Neural crest cell (in vitro differentiated cells): ENCODE data around the gene IL17RE. TPM values are rescaled to one million over a fixed set of nuclear protein-coding genes. Genes with fewer than 3 reads are reported as not detected.

Experiments
- DNase-seq: peaks from one replicate; pipeline ENCODE4 v3.0.0; 2021; ENCODE audit warnings: low read depth, mixed read lengths, low spot score
- H3K27ac Mint-ChIP-seq: one replicate; pipeline ENCODE4 v1.8.0; 2021; ENCODE audit warnings: mild to moderate bottlenecking, mixed read lengths; ENCODE audit not compliant: unreplicated experiment
- H3K27me3 Mint-ChIP-seq: 2 replicates; pipeline ENCODE4 v1.8.0; 2021; ENCODE audit warnings: low read depth, mild to moderate bottlenecking, mixed read lengths
- H3K36me3 Mint-ChIP-seq: 2 replicates; pipeline ENCODE4 v1.8.0; 2021; ENCODE audit warnings: low read depth, mild to moderate bottlenecking, mixed read lengths
- H3K4me1 Mint-ChIP-seq: 2 replicates; pipeline ENCODE4 v1.8.0; 2021; ENCODE audit warnings: mixed read lengths
- H3K4me3 Mint-ChIP-seq: one replicate; pipeline ENCODE4 v1.8.0; 2021; ENCODE audit warnings: mild to moderate bottlenecking, mixed read lengths
- H3K9me3 Mint-ChIP-seq: 2 replicates; pipeline ENCODE4 v1.8.0; 2021; ENCODE audit warnings: mixed read lengths
- total RNA-seq: library from RNA; stranded (reverse); gene quantifications from 2 replicates; pipeline ENCODE4 v1.2.1, GENCODE V29; 2021
- TF ChIP-seq, protein P1 (sequence below): fragments of 200-600 bp; sonication (generic); conservative IDR thresholded peaks from 2 replicates; pipeline ENCODE4 v1.5.0; 2021; ENCODE audit warnings: antibody characterized with exemption, mild to moderate bottlenecking

Gene IL17RE
- total RNA-seq, 1 donor from 2014 or later = 1.7 TPM

DNA sequence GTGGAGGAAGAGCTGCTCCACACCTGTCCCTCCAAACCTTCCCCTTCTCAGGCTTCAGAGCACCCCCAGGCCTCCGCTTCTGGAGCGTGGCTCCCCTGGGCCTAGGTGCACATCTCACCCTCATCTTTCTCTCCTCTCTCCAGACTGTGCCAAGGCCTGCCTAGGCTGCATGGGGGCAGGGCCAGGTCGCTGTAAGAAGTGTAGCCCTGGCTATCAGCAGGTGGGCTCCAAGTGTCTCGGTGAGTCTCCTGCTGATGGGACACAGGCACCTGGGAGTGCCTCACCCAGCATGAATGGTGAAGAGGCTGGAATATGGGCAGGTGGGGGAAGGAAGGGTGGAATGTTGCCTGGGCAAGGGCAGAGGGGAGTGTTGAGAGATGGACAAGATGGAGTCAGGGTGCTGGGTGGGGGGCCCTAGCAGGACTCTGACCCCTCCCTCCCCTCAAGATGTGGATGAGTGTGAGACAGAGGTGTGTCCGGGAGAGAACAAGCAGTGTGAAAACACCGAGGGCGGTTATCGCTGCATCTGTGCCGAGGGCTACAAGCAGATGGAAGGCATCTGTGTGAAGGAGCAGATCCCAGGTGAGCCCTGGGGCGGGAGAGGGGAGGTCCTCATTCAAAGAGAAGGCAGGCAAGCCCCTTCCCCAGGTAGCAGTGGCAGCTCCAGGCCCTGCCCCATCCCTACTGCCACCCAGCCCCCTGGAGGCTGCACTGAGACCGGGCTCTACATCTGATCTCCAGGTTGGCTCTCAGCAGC lies 40.5 kb downstream of the IL17RE start:
- H3K4me1 Mint-ChIP-seq = peaks cover 8% of the 10 kb centered on the region
- H3K36me3 Mint-ChIP-seq = peaks cover 3% of the 10 kb centered on the region

DNA sequence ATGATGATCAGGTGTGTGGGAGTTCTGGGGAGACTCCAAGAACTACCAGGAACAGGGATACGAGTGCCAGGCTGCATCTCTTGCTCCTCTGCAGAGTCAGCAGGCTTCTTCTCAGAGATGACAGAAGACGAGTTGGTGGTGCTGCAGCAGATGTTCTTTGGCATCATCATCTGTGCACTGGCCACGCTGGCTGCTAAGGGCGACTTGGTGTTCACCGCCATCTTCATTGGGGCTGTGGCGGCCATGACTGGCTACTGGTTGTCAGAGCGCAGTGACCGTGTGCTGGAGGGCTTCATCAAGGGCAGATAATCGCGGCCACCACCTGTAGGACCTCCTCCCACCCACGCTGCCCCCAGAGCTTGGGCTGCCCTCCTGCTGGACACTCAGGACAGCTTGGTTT lies 41.6 kb downstream of the IL17RE start:
- TF ChIP-seq, protein P1, sequence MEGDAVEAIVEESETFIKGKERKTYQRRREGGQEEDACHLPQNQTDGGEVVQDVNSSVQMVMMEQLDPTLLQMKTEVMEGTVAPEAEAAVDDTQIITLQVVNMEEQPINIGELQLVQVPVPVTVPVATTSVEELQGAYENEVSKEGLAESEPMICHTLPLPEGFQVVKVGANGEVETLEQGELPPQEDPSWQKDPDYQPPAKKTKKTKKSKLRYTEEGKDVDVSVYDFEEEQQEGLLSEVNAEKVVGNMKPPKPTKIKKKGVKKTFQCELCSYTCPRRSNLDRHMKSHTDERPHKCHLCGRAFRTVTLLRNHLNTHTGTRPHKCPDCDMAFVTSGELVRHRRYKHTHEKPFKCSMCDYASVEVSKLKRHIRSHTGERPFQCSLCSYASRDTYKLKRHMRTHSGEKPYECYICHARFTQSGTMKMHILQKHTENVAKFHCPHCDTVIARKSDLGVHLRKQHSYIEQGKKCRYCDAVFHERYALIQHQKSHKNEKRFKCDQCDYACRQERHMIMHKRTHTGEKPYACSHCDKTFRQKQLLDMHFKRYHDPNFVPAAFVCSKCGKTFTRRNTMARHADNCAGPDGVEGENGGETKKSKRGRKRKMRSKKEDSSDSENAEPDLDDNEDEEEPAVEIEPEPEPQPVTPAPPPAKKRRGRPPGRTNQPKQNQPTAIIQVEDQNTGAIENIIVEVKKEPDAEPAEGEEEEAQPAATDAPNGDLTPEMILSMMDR = no peak
- Mint-ChIP-seq H3K4me3 (no peak overlapping the region), H3K27ac (peak overlapping the region; percentile 83), H3K4me1 (peaks cover 6% of the 10 kb centered on the region), H3K36me3 (peaks cover 3% of the 10 kb centered on the region), H3K9me3 (no peaks in the 10 kb centered on the region), H3K27me3 (peaks cover 4% of the 10 kb centered on the region)
- DNase-seq = no peak

More for the DNA sequence above, 40.5 kb downstream of the IL17RE start:
- Mint-ChIP-seq H3K27me3 (peaks cover 4% of the 10 kb centered on the region), H3K9me3 (no peaks in the 10 kb centered on the region), H3K27ac (no peak overlapping the region), H3K4me3 (peak overlapping the region; percentile 39)
- DNase-seq = no peak
- TF ChIP-seq, protein P1 = no peak

DNA sequence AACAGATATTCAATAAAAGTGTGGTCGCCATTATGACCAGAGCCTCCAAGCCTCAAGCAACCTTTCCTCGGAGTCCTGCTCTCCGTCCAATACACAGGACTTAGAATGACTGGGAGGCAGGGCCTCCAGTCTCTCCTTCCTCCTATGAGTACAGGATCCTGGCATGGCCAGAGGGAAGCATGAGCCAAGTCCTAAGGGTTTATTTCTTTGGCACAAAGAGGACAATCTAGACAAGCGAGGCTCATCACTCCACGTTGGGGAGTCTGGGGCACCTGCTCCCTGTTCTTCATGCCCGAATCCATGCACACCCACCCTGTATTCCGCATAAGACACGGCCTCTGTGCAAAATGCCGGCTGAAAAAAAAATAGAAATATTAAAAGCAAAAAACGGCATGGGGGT lies 42.7 kb downstream of the IL17RE start:
- TF ChIP-seq, protein P1 = no peak
- Mint-ChIP-seq H3K4me3 (peak overlapping the region; percentile 73), H3K4me1 (peaks cover 3% of the 10 kb centered on the region), H3K36me3 (peaks cover 3% of the 10 kb centered on the region), H3K27me3 (peaks cover 4% of the 10 kb centered on the region), H3K27ac (no peak overlapping the region), H3K9me3 (no peaks in the 10 kb centered on the region)
- DNase-seq = no peak

DNA sequence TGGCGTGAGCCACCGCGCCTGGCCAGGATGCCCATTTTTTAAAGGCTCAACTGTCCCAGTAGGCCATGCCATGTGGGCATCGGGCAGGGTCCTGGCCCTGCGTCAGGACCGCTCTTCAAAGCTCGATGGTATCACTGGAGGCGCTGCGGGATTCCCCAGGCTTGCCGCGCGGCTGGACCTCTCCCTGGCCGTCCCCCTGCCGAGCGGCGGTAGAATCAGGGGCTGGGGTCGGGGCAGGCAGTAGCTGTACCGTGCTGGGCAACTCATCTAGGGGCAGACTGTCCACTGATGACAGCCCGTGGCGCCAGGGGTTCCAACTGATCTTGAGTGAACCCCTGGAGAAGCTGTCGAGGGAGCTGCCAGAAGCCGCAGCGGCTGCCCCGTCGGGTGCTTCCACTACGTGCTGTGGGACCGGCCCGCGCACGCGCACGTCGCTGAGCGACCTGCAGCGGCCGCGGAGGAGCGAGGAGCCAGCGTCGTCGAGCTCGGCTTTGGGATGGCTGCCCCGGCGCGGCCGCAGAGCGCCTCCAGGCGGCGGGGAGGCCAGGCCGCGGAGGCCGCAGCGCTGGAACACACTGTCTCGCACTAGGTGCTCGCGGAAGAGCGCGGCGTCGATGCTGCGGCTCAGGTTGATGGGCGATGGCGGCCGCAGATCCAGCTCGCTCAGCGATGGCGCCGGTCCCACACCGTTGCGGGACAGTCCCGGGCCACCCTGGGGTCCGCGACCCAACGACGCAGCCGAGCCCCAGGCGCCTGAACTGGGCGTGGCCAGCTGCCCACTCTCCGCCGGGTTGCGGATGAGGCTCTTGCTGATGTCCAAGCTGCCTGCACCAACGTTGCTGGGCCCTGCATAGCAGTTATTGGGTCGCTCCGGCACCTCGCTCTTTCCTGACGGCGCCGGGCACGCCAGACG lies 43.7 kb downstream of the IL17RE start:
- H3K4me1 Mint-ChIP-seq = peaks cover 3% of the 10 kb centered on the region
- DNase-seq = peak; percentile 77
- H3K27me3 Mint-ChIP-seq = peaks cover 4% of the 10 kb centered on the region
- TF ChIP-seq, protein P1 = peak; percentile 74
- no peak overlapping the region for H3K27ac Mint-ChIP-seq
- H3K36me3 Mint-ChIP-seq = peaks cover under 1% of the 10 kb centered on the region
- no peaks in the 10 kb centered on the region for H3K9me3 Mint-ChIP-seq
- H3K4me3 Mint-ChIP-seq = peak overlapping the region; percentile 84

DNA sequence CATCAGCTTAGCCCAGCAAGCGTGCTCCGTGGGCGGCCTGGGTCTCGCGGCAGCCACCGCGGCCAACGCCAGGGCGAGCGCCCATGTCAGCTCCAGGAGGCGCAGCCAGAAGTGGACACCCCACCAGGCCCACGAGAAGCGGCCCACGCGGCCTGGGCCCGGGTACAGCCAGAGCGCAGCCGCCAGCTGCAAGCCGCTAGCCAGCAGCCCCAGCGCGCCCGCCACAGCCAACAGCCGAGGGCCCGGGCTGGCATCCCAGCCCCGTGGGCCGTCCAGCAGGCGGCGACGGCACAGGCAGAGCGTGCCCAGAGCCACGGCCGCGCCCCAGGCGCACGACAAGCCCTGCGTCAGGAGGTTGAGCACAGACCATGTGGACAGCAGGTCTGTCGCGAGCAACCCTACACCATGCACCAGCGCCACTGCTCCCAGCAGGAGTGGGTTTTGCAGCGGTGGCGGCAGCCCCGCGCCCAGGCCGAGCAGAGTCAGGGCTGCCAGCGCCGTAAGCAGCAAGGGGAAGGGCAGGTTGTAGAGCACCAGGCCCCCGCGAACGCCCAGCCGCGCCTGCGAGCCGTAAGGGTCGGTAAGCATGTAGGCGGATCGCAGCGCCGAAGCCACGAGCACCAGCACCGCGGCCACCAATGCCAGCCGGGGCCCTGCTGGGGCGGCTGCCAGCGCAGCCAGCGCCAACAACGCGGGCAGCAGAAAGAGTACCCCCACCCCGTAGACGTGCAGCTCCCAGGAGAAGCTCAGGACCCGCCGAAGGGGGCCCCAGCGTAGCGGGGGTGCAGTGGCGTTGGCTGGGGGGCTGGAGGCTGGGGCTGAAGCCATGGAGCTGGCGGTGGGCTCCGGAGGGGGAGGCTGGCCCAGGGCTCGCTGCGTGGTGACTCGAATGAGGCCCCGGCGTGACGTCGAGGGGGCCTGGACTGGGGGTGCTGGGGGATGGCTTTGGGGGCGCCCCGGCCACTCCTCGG lies 44.7 kb downstream of the IL17RE start:
- no peaks in the 10 kb centered on the region for H3K9me3 Mint-ChIP-seq
- peaks cover 3% of the 10 kb centered on the region for H3K4me1 Mint-ChIP-seq
- peak overlapping the region; percentile 73 for H3K4me3 Mint-ChIP-seq
- no peak overlapping the region for H3K27ac Mint-ChIP-seq
- TF ChIP-seq, protein P1 = peak; percentile 59
- DNase-seq = peak; percentile 55
- H3K27me3 Mint-ChIP-seq = peaks cover 4% of the 10 kb centered on the region
- no peaks in the 10 kb centered on the region for H3K36me3 Mint-ChIP-seq
